PFSK-1 (cell line): ENCODE data around the gene MTSS2.

Source experiments
- FOXP2 ChIP-seq: optimal IDR thresholded peaks from 2 replicates; pipeline ENCODE3; 2011; ENCODE audit warnings: borderline replicate concordance, control low read depth, inconsistent platforms; ENCODE audit not compliant: insufficient read depth; ENCODE audit errors: extremely low read length, extremely low read depth
- POLR2AphosphoS5 ChIP-seq: IDR thresholded peaks from 2 replicates; pipeline ENCODE4 v1.6.1; 2012; ENCODE audit warnings: low read depth, mild to moderate bottlenecking, control low read depth, low read length, moderate library complexity
- REST ChIP-seq, 2 experiments: IDR thresholded peaks; 2 replicates each; pipeline versions ENCODE4 v1.6.1 to v1.8.0; 2011 to 2012; ENCODE audit warnings: low read depth in 2 of 2, low read length in 2 of 2, control low read depth in 1 of 2, inconsistent platforms in 1 of 2, mild to moderate bottlenecking in 1 of 2, moderate library complexity in 1 of 2; ENCODE audit not compliant: insufficient read depth in 1 of 2
- SIN3A ChIP-seq: IDR thresholded peaks from 2 replicates; pipeline ENCODE4 v1.6.1; 2012; ENCODE audit warnings: mild to moderate bottlenecking, low read length, moderate library complexity, borderline replicate concordance; ENCODE audit not compliant: insufficient read depth
- TAF1 ChIP-seq: IDR thresholded peaks from 2 replicates; pipeline ENCODE4 v1.6.1; 2012; ENCODE audit warnings: low read length, control low read depth, borderline replicate concordance; ENCODE audit not compliant: insufficient read depth

- TF ChIP-seq REST (IDR thresholded peaks at IDR 0.05; ENCODE audit: insufficient read depth in 1 of 2, low read depth in 2 of 2, low read length in 2 of 2) (no peak), TAF1 (no peak), FOXP2 (no peak), POLR2AphosphoS5 (no peak), SIN3A (no peak)
Measured at GRCh38 chr16:70696952-70697593, 11.2 kb upstream of the MTSS2 start.
